ENCODE measurements around the gene GALNT18.

GALNT18 gene

DNA sequence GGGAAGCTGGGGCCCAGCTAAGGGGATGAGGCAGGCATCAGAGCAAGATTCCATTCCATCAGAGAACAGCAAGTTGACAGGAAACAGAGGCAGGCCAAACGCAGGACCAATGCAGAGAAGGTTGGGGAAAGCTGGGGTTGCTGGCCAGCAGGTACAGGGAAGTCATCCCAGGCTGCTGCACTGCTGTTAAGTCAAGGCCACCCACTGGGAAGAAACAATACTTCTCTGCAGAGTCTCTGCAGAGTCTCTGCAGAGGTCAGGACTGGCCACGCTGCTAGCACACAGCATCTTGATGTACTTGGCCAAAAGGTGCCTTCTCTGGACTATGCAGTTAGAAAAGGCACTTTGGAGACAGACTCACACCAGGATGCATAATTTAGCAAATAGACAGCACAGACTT, 200.3 kb downstream of the GALNT18 start:
- no peak for ATAC-seq
- TF ChIP-seq BACH2 (CRISPR knock-in tag; IDR thresholded peaks at IDR 0.05; ENCODE audit: borderline replicate concordance) (no peak), ARNTL (CRISPR knock-in tag; IDR thresholded peaks at IDR 0.05; ENCODE audit: borderline replicate concordance, low read depth) (no peak), POU6F1 (CRISPR knock-in tag; IDR thresholded peaks at IDR 0.05; ENCODE audit: borderline replicate concordance, low read depth) (no peak), ZNF565 (CRISPR knock-in tag; conservative IDR thresholded peaks at IDR 0.05; ENCODE audit: low read depth) (no peak), ZFP3 (CRISPR knock-in tag; IDR thresholded peaks at IDR 0.05) (no peak), TCF4 (CRISPR knock-in tag; IDR thresholded peaks at IDR 0.05; ENCODE audit: borderline replicate concordance) (no peak), TSHZ2 (CRISPR knock-in tag; IDR thresholded peaks at IDR 0.05) (no peak), ESRRG (CRISPR knock-in tag; IDR thresholded peaks at IDR 0.05) (no peak), GLIS3 (CRISPR knock-in tag; IDR thresholded peaks at IDR 0.05) (no peak), SNAI2 (CRISPR knock-in tag; IDR thresholded peaks at IDR 0.05) (no peak), ZNF70 (CRISPR knock-in tag; IDR thresholded peaks at IDR 0.05) (no peak), OSR1 (CRISPR knock-in tag; IDR thresholded peaks at IDR 0.05) (no peak), CSDC2 (CRISPR knock-in tag; IDR thresholded peaks at IDR 0.05) (no peak), PPARA (CRISPR knock-in tag; IDR thresholded peaks at IDR 0.05; ENCODE audit: borderline replicate concordance) (no peak), CREB5 (CRISPR knock-in tag; IDR thresholded peaks at IDR 0.05; ENCODE audit: low read depth) (no peak), TOX (CRISPR knock-in tag; IDR thresholded peaks at IDR 0.05; ENCODE audit: borderline replicate concordance) (no peak), PATZ1 (CRISPR knock-in tag; IDR thresholded peaks at IDR 0.05; ENCODE audit: borderline replicate concordance) (no peak)
- TF ChIP-seq, protein P1, sequence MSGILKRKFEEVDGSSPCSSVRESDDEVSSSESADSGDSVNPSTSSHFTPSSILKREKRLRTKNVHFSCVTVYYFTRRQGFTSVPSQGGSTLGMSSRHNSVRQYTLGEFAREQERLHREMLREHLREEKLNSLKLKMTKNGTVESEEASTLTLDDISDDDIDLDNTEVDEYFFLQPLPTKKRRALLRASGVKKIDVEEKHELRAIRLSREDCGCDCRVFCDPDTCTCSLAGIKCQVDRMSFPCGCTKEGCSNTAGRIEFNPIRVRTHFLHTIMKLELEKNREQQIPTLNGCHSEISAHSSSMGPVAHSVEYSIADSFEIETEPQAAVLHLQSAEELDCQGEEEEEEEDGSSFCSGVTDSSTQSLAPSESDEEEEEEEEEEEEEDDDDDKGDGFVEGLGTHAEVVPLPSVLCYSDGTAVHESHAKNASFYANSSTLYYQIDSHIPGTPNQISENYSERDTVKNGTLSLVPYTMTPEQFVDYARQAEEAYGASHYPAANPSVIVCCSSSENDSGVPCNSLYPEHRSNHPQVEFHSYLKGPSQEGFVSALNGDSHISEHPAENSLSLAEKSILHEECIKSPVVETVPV (CRISPR knock-in tag; IDR thresholded peaks at IDR 0.05) = no peak

DNA sequence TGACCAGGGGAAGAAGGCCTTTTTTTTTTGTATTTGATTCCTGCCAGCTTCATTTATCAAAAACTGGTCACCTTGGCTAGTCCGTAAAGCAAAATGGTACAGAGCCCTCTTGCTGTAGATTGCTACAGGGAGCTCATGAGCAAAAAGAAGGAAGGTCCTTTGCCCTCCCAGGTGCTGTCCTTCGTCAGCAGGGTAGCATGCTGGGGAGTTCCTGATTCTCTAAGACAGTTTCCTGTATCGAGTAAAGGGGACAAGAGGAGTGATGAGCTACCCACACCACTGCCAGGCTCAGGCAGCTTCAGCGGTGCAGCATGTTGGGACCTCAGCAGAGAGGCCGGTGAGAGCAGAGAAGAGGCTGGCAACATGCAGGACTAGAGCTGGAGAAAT, 200.9 kb downstream of the GALNT18 start:
- no peak for ATAC-seq
- TF ChIP-seq ZNF8 (CRISPR knock-in tag; IDR thresholded peaks at IDR 0.05) = no peak
- TF ChIP-seq ZNF565 (CRISPR knock-in tag; conservative IDR thresholded peaks at IDR 0.05; ENCODE audit: low read depth) = no peak
- no peak for TF ChIP-seq SNAI2 (CRISPR knock-in tag; IDR thresholded peaks at IDR 0.05)
- TF ChIP-seq, protein P1 (CRISPR knock-in tag; IDR thresholded peaks at IDR 0.05) = no peak
- TF ChIP-seq ZNF70 (CRISPR knock-in tag; IDR thresholded peaks at IDR 0.05) = no peak
- no peak for TF ChIP-seq ARNTL (CRISPR knock-in tag; IDR thresholded peaks at IDR 0.05; ENCODE audit: borderline replicate concordance, low read depth)
- no peak for TF ChIP-seq GLIS3 (CRISPR knock-in tag; IDR thresholded peaks at IDR 0.05)
- no peak for TF ChIP-seq CSDC2 (CRISPR knock-in tag; IDR thresholded peaks at IDR 0.05)
- no peak for TF ChIP-seq ZFP3 (CRISPR knock-in tag; IDR thresholded peaks at IDR 0.05)
- TF ChIP-seq BACH2 (CRISPR knock-in tag; IDR thresholded peaks at IDR 0.05; ENCODE audit: borderline replicate concordance) = no peak
- TF ChIP-seq ZFP30 (CRISPR knock-in tag; IDR thresholded peaks at IDR 0.05) = no peak
- no peak for TF ChIP-seq PATZ1 (CRISPR knock-in tag; IDR thresholded peaks at IDR 0.05; ENCODE audit: borderline replicate concordance)
- TF ChIP-seq ZC3H10 (CRISPR knock-in tag; IDR thresholded peaks at IDR 0.05) = no peak
- no peak for TF ChIP-seq CREB5 (CRISPR knock-in tag; IDR thresholded peaks at IDR 0.05; ENCODE audit: low read depth)
- no peak for TF ChIP-seq TCF4 (CRISPR knock-in tag; IDR thresholded peaks at IDR 0.05; ENCODE audit: borderline replicate concordance)
- no peak for TF ChIP-seq TOX (CRISPR knock-in tag; IDR thresholded peaks at IDR 0.05; ENCODE audit: borderline replicate concordance)
- TF ChIP-seq TSHZ2 (CRISPR knock-in tag; IDR thresholded peaks at IDR 0.05) = no peak

Data from SK-N-SH treated with all-trans-retinoic acid at 6 μM for 48 hours (cell line).